ENCODE results near the gene WNT3A.

Gene WNT3A

GRCh38 chr1:227998374-227999055 lies 8.3 kb upstream of the WNT3A start:
- Histone ChIP-seq H3K27ac (replicated peaks) (no peak overlapping the region), H3K4me3 (replicated peaks; ENCODE audit: insufficient read depth, low read length) (no peak overlapping the region), H3K27me3 (ENCODE audit: insufficient read depth, poor library complexity, severe bottlenecking) (no peaks in the 10 kb centered on the region)
- no peak for DNase-seq (ENCODE audit: low read depth in 1 of 2, low spot score in 1 of 2)
- TF ChIP-seq REST (IDR thresholded peaks at IDR 0.05; ENCODE audit: insufficient replicate concordance, low read depth) (no peak), SPI1 (IDR thresholded peaks at IDR 0.05; ENCODE audit: borderline replicate concordance, low read depth) (no peak), POLR2AphosphoS5 (IDR thresholded peaks at IDR 0.05; ENCODE audit: low read depth) (no peak), CTCF (IDR thresholded peaks at IDR 0.05; ENCODE audit: insufficient read depth, low read length) (no peak), GABPA (IDR thresholded peaks at IDR 0.05; ENCODE audit: low read depth) (no peak)

GRCh38 chr1:227999056-227999930 lies 7.5 kb upstream of the WNT3A start:
- H3K27ac ChIP-seq (replicated peaks): no peak overlapping the region
- H3K27me3 ChIP-seq (ENCODE audit: insufficient read depth, poor library complexity, severe bottlenecking): peaks cover 3% of the 10 kb centered on the region
- TF ChIP-seq REST (IDR thresholded peaks at IDR 0.05; ENCODE audit: insufficient replicate concordance, low read depth) (no peak), GABPA (IDR thresholded peaks at IDR 0.05; ENCODE audit: low read depth) (no peak), POLR2AphosphoS5 (IDR thresholded peaks at IDR 0.05; ENCODE audit: low read depth) (no peak), SPI1 (IDR thresholded peaks at IDR 0.05; ENCODE audit: borderline replicate concordance, low read depth) (peak; percentile 65; the same call in 1 of the 2 replicates), CTCF (IDR thresholded peaks at IDR 0.05; ENCODE audit: insufficient read depth, low read length) (peak; percentile 86)
- H3K4me3 ChIP-seq (replicated peaks; ENCODE audit: insufficient read depth, low read length): no peak overlapping the region
- DNase-seq (ENCODE audit: low read depth in 1 of 2, low spot score in 1 of 2): peak; percentile 40 to 88

GRCh38 chr1:228000416-228000815 lies 6.4 kb upstream of the WNT3A start:
- no peak for TF ChIP-seq POLR2AphosphoS5 (IDR thresholded peaks at IDR 0.05; ENCODE audit: low read depth)
- no peak for TF ChIP-seq GABPA (IDR thresholded peaks at IDR 0.05; ENCODE audit: low read depth)
- TF ChIP-seq CTCF (IDR thresholded peaks at IDR 0.05; ENCODE audit: insufficient read depth, low read length): no peak
- no peak for TF ChIP-seq SPI1 (IDR thresholded peaks at IDR 0.05; ENCODE audit: borderline replicate concordance, low read depth)
- TF ChIP-seq REST (IDR thresholded peaks at IDR 0.05; ENCODE audit: insufficient replicate concordance, low read depth): no peak
- H3K27ac ChIP-seq (replicated peaks): no peak overlapping the region
- no peak for DNase-seq (ENCODE audit: low read depth in 1 of 2, low spot score in 1 of 2)
- no peak overlapping the region for H3K4me3 ChIP-seq (replicated peaks; ENCODE audit: insufficient read depth, low read length)
- peaks cover 14% of the 10 kb centered on the region for H3K27me3 ChIP-seq (ENCODE audit: insufficient read depth, poor library complexity, severe bottlenecking)

All from HL-60 (cell line).